ENCODE data around the gene MAD1L1.

The MAD1L1 gene

DNA sequence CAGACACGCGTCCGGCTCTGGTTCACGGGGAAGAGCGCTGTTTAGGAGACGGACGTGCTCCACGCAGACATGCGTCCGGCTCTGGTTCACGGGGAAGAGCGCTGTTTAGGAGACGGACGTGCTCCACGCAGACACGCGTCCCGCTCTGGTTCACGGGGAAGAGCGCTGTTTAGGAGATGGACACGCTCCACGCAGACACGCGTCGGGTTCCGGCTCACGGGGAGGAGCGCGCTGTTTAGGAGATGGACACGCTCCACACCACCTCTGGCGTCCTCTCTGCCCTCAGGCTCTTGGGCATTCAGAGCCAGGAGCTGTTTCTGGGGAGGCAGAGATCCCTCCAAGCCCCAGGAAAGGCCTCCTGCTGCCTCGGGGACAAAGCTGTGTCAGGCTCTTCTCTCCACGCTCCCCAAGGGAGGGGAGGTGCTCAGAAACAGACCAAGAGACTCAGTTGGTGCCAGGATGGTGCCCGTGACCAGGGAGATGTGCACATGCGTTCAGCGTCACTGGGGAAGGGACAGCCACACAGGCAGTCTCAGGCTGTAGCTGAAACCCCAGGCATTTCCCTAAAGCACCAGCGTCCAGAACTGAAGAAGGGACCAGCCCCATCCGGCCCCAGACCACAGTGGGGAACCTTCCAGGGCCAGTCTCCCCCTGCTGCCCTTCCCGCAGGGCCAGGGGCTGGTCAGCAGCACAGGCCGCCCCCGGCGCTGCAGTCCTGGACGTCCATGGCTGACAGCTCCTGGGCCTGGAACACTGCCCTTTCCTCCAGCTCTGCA lies 387.0 kb downstream of the MAD1L1 start:
- Histone ChIP-seq H3K4me3 (ENCODE audit: insufficient read depth, low read length, poor library complexity, severe bottlenecking) (no peak overlapping the region), H3K27ac (ENCODE audit: low read depth, low read length) (no peak overlapping the region), H3K9me2 (replicated peaks; ENCODE audit: insufficient read depth, low read length) (no peaks in the 10 kb centered on the region), H3K9me3 (ENCODE audit: insufficient read depth, low read length) (no peaks in the 10 kb centered on the region), H4K20me1 (ENCODE audit: low read depth, low read length) (no peaks in the 10 kb centered on the region), H3K4me2 (ENCODE audit: low read depth, low read length, poor library complexity, severe bottlenecking) (no peak overlapping the region), H3K36me3 (ENCODE audit: low read length) (no peaks in the 10 kb centered on the region), H2AFZ (ENCODE audit: low read depth, low read length, severe bottlenecking) (no peak overlapping the region), H3F3A (ENCODE audit: insufficient read depth) (no peaks in the 10 kb centered on the region), H3K79me2 (ENCODE audit: insufficient read depth, low read length) (no peaks in the 10 kb centered on the region), H3K9ac (ENCODE audit: low read length) (no peak overlapping the region), H3K27me3 (ENCODE audit: low read length) (no peaks in the 10 kb centered on the region)
- TF ChIP-seq CTCF (IDR thresholded peaks at IDR 0.05; ENCODE audit: insufficient read depth, low read length, poor library complexity, severe bottlenecking) (no peak), EZH2phosphoT487 (conservative IDR thresholded peaks at IDR 0.05; ENCODE audit: low read length) (no peak)

DNA sequence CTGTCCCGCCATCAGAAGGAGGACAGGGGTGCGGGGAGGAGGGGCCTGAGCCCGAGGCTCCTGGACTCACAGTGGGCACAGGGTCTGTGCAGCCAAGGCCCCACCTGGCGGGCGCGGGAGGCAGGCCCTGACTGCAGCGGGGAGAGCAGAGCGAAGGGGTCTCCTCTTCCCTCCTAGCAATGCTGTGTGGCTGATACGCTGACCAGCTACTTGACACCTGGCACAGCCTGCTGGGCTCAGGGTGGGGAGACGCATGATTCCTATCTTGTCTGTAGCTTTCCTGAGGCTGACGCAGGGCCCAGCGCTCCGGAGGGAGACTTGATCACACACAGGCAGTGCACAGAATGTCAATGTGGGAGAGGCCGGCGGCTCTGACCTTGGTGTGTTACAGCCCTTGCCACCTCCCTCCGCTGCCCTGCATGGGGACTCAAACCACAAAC lies 387.8 kb downstream of the MAD1L1 start:
- no peaks in the 10 kb centered on the region for H3K9me2 ChIP-seq (replicated peaks; ENCODE audit: insufficient read depth, low read length)
- no peak overlapping the region for H2AFZ ChIP-seq (ENCODE audit: low read depth, low read length, severe bottlenecking)
- no peaks in the 10 kb centered on the region for H4K20me1 ChIP-seq (ENCODE audit: low read depth, low read length)
- no peak overlapping the region for H3K9ac ChIP-seq (ENCODE audit: low read length)
- H3K4me2 ChIP-seq (ENCODE audit: low read depth, low read length, poor library complexity, severe bottlenecking): no peak overlapping the region
- no peaks in the 10 kb centered on the region for H3F3A ChIP-seq (ENCODE audit: insufficient read depth)
- no peaks in the 10 kb centered on the region for H3K9me3 ChIP-seq (ENCODE audit: insufficient read depth, low read length)
- no peak overlapping the region for H3K4me3 ChIP-seq (ENCODE audit: insufficient read depth, low read length, poor library complexity, severe bottlenecking)
- no peaks in the 10 kb centered on the region for H3K79me2 ChIP-seq (ENCODE audit: insufficient read depth, low read length)
- no peak for TF ChIP-seq EZH2phosphoT487 (conservative IDR thresholded peaks at IDR 0.05; ENCODE audit: low read length)
- no peak for TF ChIP-seq CTCF (IDR thresholded peaks at IDR 0.05; ENCODE audit: insufficient read depth, low read length, poor library complexity, severe bottlenecking)
- no peaks in the 10 kb centered on the region for H3K27me3 ChIP-seq (ENCODE audit: low read length)
- H3K27ac ChIP-seq (ENCODE audit: low read depth, low read length): no peak overlapping the region
- no peaks in the 10 kb centered on the region for H3K36me3 ChIP-seq (ENCODE audit: low read length)

DNA sequence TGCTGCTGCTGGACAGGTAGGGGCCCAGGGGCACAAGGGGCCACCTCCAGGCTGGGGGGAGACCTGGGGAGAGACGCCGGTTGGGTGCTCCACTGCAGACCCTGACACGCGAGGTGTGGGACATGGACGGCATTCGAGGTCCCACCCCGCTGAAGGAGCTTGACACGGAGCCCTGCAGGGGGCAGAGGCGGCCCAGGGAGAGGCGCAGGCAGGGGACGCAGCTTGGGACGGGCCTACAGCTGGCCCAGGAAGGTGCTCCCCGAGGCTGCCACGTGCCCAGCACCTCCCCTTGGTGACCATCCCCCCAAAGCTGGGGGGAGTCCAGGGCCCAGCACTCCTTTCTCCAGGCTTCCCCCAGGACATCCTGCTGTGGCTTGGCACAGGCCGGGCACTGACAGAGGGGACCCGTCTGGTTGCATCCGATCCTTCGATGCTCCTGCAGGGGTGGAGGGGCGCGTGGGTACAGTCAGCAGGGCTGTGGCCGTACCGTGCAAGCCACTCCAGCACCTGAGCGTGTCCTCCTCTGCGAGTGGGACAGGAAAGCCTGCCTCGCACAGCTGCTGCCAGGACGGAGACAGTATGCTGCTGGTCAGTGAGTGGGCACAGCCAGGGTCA lies 388.3 kb downstream of the MAD1L1 start:
- no peaks in the 10 kb centered on the region for H3K9me3 ChIP-seq (ENCODE audit: insufficient read depth, low read length)
- no peak for TF ChIP-seq EZH2phosphoT487 (conservative IDR thresholded peaks at IDR 0.05; ENCODE audit: low read length)
- TF ChIP-seq CTCF (IDR thresholded peaks at IDR 0.05; ENCODE audit: insufficient read depth, low read length, poor library complexity, severe bottlenecking): no peak
- H3K27me3 ChIP-seq (ENCODE audit: low read length): no peaks in the 10 kb centered on the region
- H3K4me2 ChIP-seq (ENCODE audit: low read depth, low read length, poor library complexity, severe bottlenecking): no peak overlapping the region
- no peaks in the 10 kb centered on the region for H4K20me1 ChIP-seq (ENCODE audit: low read depth, low read length)
- H3K4me3 ChIP-seq (ENCODE audit: insufficient read depth, low read length, poor library complexity, severe bottlenecking): no peak overlapping the region
- H3F3A ChIP-seq (ENCODE audit: insufficient read depth): no peaks in the 10 kb centered on the region
- no peak overlapping the region for H3K27ac ChIP-seq (ENCODE audit: low read depth, low read length)
- H3K36me3 ChIP-seq (ENCODE audit: low read length): no peaks in the 10 kb centered on the region
- H3K9me2 ChIP-seq (replicated peaks; ENCODE audit: insufficient read depth, low read length): no peaks in the 10 kb centered on the region
- no peak overlapping the region for H2AFZ ChIP-seq (ENCODE audit: low read depth, low read length, severe bottlenecking)
- no peak overlapping the region for H3K9ac ChIP-seq (ENCODE audit: low read length)
- no peaks in the 10 kb centered on the region for H3K79me2 ChIP-seq (ENCODE audit: insufficient read depth, low read length)
